SK-N-DZ (cell line): Measurements from ENCODE around the gene MAP2K1. TPM values are rescaled to one million over a fixed set of nuclear protein-coding genes. Genes with fewer than 3 reads are reported as not detected.
A peak's percentile ranks its signal among the peaks of the same experiment; 100 is the strongest.
"Not testable (repeated sequence)": the region's sequence is repeated elsewhere in the genome, so short reads cannot be mapped to it uniquely, and the experiment has no call there.

ENCODE experiments used
- DNase-seq: peaks from one replicate; pipeline ENCODE4 v3.0.0-alpha.2; 2015; ENCODE audit warnings: low spot score
- polyA plus RNA-seq, 2 experiments: library from polyadenylated mRNA; depleted of rRNA; stranded (reverse); fragments of >200 nt; gene quantifications; 2 replicates each; pipeline ENCODE4 v1.2.3, GENCODE V29; 2014

MAP2K1 gene
- polyA plus RNA-seq (2014; cell fraction: cytosol; rRNA removed), result 22.5 and 25.2 TPM in 2 replicates
- polyA plus RNA-seq (2014; cell fraction: nucleus; rRNA removed), result 16.9 and 17.1 TPM in 2 replicates

GRCh38 chr15:66386204-66387123 is at the start of gene MAP2K1:
TSS of gene MAP2K1 (plus strand) at chr15:66386912. CDS start at chr15:66387348, 436 bp downstream.
- DNase-seq, result peak; percentile 97

- DNase-seq, result not testable (repeated sequence)
Observed at GRCh38 chr15:66348530-66348929, 38.2 kb upstream of the MAP2K1 start.

- DNase-seq, result no peak
Observed at GRCh38 chr15:66356077-66356358, 30.7 kb upstream of the MAP2K1 start.

- peak; percentile 96 for DNase-seq
Observed at GRCh38 chr15:66356359-66357236, 30.1 kb upstream of the MAP2K1 start, which contains the start of gene TIPIN. TSS of gene TIPIN (minus strand) at chr15:66356685. CDS start at chr15:66352947, 3,738 bp downstream.

- no peak for DNase-seq
Observed at GRCh38 chr15:66359740-66360139, 27.0 kb upstream of the MAP2K1 start.

GRCh38 chr15:66361745-66362460 is 24.8 kb upstream of the MAP2K1 start:
- DNase-seq, result not testable (repeated sequence)

- no peak for DNase-seq
Observed at GRCh38 chr15:66362776-66363175, 23.9 kb upstream of the MAP2K1 start.

GRCh38 chr15:66364944-66365528 is 21.7 kb upstream of the MAP2K1 start:
- DNase-seq, result no peak

- no peak for DNase-seq
Observed at GRCh38 chr15:66369773-66370651, 16.7 kb upstream of the MAP2K1 start.

GRCh38 chr15:66374179-66374578 is 12.5 kb upstream of the MAP2K1 start:
- no peak for DNase-seq

GRCh38 chr15:66378814-66379430 is 7.8 kb upstream of the MAP2K1 start:
- DNase-seq, result no peak

- DNase-seq, result not testable (repeated sequence)
Observed at GRCh38 chr15:66381376-66381775, 5.3 kb upstream of the MAP2K1 start.

- DNase-seq, result peak; percentile 52
Observed at GRCh38 chr15:66387163-66388042, 691 bp downstream of the MAP2K1 start.

GRCh38 chr15:66388043-66388363 is 1.3 kb downstream of the MAP2K1 start:
- DNase-seq, result no peak

- DNase-seq, result no peak
Observed at GRCh38 chr15:66388576-66388975, 1.9 kb downstream of the MAP2K1 start.

GRCh38 chr15:66389098-66389858 is 2.6 kb downstream of the MAP2K1 start:
- DNase-seq, result no peak

- no peak for DNase-seq
Observed at GRCh38 chr15:66389859-66390381, 3.2 kb downstream of the MAP2K1 start.

GRCh38 chr15:66390678-66391077 is 4.0 kb downstream of the MAP2K1 start:
- DNase-seq, result no peak
